Duodenal mucosa (tissue), 2 donors: ENCODE measurements around the gene CPEB3.

Experiments used
- H3K27ac ChIP-seq: one replicate; pipeline ENCODE4 v1.7.0; 2013; ENCODE audit warnings: low read depth, low read length
- H3K27me3 ChIP-seq, 2 donors: one replicate each; pipeline ENCODE4 v1.7.0; 2013; ENCODE audit warnings: low read length in 2 of 2, control low read depth in 1 of 2; ENCODE audit not compliant: insufficient read depth in 2 of 2, control insufficient read depth in 1 of 2
- H3K36me3 ChIP-seq, 2 donors: one replicate each; pipeline ENCODE4 v1.7.0; 2013; ENCODE audit warnings: low read length in 2 of 2, control low read depth in 1 of 2; ENCODE audit not compliant: insufficient read depth in 2 of 2, control insufficient read depth in 1 of 2
- H3K4me1 ChIP-seq, 2 donors: one replicate each; pipeline ENCODE4 v1.7.0; 2013; ENCODE audit warnings: low read length in 2 of 2, control low read depth in 1 of 2; ENCODE audit not compliant: insufficient read depth in 2 of 2, control insufficient read depth in 1 of 2
- H3K4me3 ChIP-seq, 2 donors: one replicate each; pipeline ENCODE4 v1.7.0; 2013; ENCODE audit warnings: low read length in 2 of 2, low read depth in 1 of 2
- H3K9ac ChIP-seq, 2 donors: one replicate each; pipeline ENCODE4 v1.7.0; 2013; ENCODE audit warnings: low read length in 2 of 2, low read depth in 1 of 2
- H3K9me3 ChIP-seq, 2 donors: one replicate each; pipeline ENCODE4 v1.7.0; 2013; ENCODE audit warnings: low read length in 2 of 2, control low read depth in 1 of 2; ENCODE audit not compliant: control insufficient read depth in 1 of 2

CPEB3 gene

GRCh38 chr10:92113911-92114600, 176.8 kb downstream of the CPEB3 start:
- no peaks in the 10 kb centered on the region for H3K27me3 ChIP-seq
- no peak overlapping the region for H3K9ac ChIP-seq
- H3K9me3 ChIP-seq: no peaks in the 10 kb centered on the region
- peaks cover 3 to 5% of the 10 kb centered on the region in 2 donors for H3K4me1 ChIP-seq
- H3K4me3 ChIP-seq: no peak overlapping the region
- peaks cover 0 to 4% of the 10 kb centered on the region in 2 donors for H3K36me3 ChIP-seq
- no peak overlapping the region for H3K27ac ChIP-seq

DNA sequence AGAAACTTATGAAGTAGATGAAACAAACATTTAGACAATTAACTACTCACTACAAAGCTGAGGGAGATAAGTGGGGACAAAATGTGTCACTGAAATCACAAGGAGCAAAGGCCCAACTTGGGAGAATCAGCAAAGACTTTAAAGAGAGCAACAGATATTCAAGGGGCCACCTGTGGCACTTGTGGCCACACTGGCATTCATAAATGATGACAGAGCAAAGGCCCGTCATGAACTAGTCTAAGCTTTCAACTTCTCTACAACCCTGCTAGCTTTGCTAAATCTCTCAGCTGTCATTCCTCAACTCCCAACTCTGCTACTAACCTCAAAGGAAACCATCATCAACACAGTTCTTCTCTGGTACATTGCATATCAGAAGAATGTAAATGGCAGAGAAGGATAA, 178.4 kb downstream of the CPEB3 start:
- Histone ChIP-seq H3K36me3 (peaks cover 0 to 6% of the 10 kb centered on the region in 2 donors), H3K4me1 (peaks cover 3 to 5% of the 10 kb centered on the region in 2 donors), H3K4me3 (no peak overlapping the region), H3K27ac (no peak overlapping the region), H3K9me3 (no peaks in the 10 kb centered on the region), H3K9ac (no peak overlapping the region), H3K27me3 (no peaks in the 10 kb centered on the region)

- Histone ChIP-seq H3K4me1 (peaks cover 3 to 5% of the 10 kb centered on the region in 2 donors), H3K27ac (no peak overlapping the region), H3K9ac (no peak overlapping the region)
Observed at GRCh38 chr10:92111336-92111939, 179.4 kb downstream of the CPEB3 start.

DNA sequence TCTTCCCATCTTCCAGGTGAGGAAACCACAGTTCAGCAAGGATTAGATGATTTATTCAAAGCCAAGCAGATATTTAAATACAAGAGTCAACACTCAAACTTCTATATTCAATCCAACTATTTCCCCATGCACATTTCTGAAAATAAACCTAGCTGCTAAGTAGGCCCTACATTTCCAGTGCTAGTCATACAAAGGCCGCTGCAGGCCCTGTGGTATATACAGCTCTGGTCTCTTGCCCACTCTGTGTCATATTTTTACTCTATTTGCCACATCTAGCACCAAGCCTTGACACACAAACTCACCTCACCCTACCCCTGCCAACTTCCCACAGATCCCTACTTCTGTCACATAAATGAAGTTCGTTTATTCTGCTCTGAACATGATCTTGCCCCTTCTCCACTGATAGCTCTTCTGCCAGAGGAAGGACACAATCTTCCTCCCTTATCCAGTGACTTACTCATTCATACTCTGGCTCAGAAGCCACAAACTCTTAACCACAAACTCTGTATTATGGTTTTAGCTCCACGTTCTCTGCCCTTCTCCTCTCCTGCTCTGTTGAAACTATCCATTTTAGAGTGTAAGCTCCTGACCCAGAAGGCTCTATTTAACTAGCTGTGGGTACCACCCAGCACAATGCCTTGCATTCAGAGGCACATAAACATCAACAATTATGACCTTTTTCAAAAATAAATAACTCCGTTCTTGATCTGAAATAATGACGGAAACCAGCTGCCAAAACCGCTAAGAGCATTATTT, 180.7 kb downstream of the CPEB3 start:
- Histone ChIP-seq H3K9me3 (no peaks in the 10 kb centered on the region), H3K27ac (no peak overlapping the region), H3K9ac (no peak overlapping the region), H3K4me3 (no peak overlapping the region), H3K4me1 (peaks cover 3 to 5% of the 10 kb centered on the region in 2 donors), H3K36me3 (peaks cover 0 to 6% of the 10 kb centered on the region in 2 donors), H3K27me3 (no peaks in the 10 kb centered on the region)

More at GRCh38 chr10:92111336-92111939, 179.4 kb downstream of the CPEB3 start:
- Histone ChIP-seq H3K9me3 (no peaks in the 10 kb centered on the region), H3K4me3 (no peak overlapping the region), H3K36me3 (peaks cover 0 to 6% of the 10 kb centered on the region in 2 donors), H3K27me3 (no peaks in the 10 kb centered on the region)

DNA sequence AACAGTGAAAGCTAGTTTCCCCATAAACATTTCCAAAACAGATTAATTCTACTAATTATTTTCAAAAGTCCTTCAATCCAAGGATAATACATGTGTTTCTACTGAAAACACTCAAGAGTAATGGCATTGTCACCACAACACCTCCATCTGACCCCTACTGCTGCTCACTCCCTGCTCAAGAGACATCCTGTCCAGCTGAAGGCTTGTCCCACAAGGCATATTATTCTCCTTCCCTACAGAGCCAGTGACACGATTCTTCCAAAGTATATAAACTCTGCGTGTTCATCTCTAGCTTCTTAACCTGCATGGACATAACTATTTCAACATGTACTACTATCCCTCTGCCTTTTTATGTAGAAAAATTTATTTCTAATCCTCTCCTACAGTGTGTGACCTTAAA, 182.1 kb downstream of the CPEB3 start:
- Histone ChIP-seq H3K27me3 (no peaks in the 10 kb centered on the region), H3K4me3 (no peak overlapping the region), H3K9me3 (no peaks in the 10 kb centered on the region), H3K9ac (no peak overlapping the region), H3K4me1 (no peaks in the 10 kb centered on the region), H3K36me3 (peaks cover 0 to 2% of the 10 kb centered on the region in 2 donors), H3K27ac (no peak overlapping the region)

DNA sequence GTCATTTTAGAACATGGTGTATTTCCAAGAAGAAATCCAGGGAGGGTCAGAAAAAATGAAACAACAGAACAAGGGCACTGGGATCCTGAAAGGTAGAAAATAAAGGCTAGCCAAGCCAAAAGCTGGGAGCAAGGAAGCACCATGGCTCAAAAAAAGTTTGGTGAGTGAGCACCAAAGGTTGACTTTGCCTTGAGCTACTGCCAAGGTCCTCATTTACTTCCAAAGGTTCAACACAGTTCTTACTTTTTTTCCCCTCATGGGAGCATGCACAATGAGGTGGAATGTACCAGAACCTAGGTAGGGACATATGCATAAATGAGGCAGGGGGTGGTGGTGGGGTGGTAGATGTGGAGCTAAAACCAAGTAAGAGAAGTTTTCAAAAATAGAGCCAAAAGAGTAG, 182.8 kb downstream of the CPEB3 start:
- H3K4me3 ChIP-seq: no peak overlapping the region

GRCh38 chr10:92103376-92104090, 187.3 kb downstream of the CPEB3 start:
- Histone ChIP-seq H3K27ac (no peak overlapping the region), H3K4me1 (peaks cover 0 to 3% of the 10 kb centered on the region in 2 donors), H3K27me3 (no peaks in the 10 kb centered on the region), H3K36me3 (peaks cover 0 to 2% of the 10 kb centered on the region in 2 donors), H3K9me3 (no peaks in the 10 kb centered on the region), H3K9ac (no peak overlapping the region), H3K4me3 (no peak overlapping the region)

More for the DNA sequence above, 182.8 kb downstream of the CPEB3 start:
- no peaks in the 10 kb centered on the region for H3K4me1 ChIP-seq
- no peak overlapping the region for H3K9ac ChIP-seq
- H3K9me3 ChIP-seq: no peaks in the 10 kb centered on the region
- no peak overlapping the region for H3K27ac ChIP-seq
- peaks cover 0 to 2% of the 10 kb centered on the region in 2 donors for H3K36me3 ChIP-seq
- no peaks in the 10 kb centered on the region for H3K27me3 ChIP-seq

- H3K27ac ChIP-seq: no peak overlapping the region
- H3K4me3 ChIP-seq: no peak overlapping the region
- no peaks in the 10 kb centered on the region for H3K27me3 ChIP-seq
- H3K4me1 ChIP-seq: peaks cover 0 to 3% of the 10 kb centered on the region in 2 donors
- H3K9ac ChIP-seq: no peak overlapping the region
- H3K36me3 ChIP-seq: peaks cover 0 to under 1% of the 10 kb centered on the region in 2 donors
- H3K9me3 ChIP-seq: no peaks in the 10 kb centered on the region
Observed at GRCh38 chr10:92102601-92103213, 188.2 kb downstream of the CPEB3 start.

DNA sequence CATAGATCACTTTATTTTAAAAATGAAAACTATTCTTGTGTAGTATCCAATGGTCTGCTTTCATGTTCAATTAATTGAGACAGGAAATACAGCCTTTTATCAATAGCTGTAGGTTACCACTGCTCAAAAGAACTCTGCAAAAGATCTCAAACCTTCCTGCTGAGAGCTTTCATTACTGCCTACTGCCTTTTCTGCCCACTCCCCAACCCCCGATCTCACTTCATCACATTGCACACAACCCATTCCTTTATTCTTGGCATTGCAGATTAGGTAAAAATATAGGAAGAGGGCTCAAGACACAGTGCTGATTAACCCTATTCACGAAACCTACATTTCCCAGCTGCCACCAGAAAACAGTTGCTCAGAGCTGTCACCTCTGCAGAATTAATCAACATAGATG, 195.9 kb downstream of the CPEB3 start:
- H3K36me3 ChIP-seq: no peaks in the 10 kb centered on the region
- no peak overlapping the region for H3K4me3 ChIP-seq
- no peak overlapping the region for H3K27ac ChIP-seq
- H3K27me3 ChIP-seq: no peaks in the 10 kb centered on the region
- H3K9ac ChIP-seq: no peak overlapping the region
- H3K9me3 ChIP-seq: no peaks in the 10 kb centered on the region
- H3K4me1 ChIP-seq: no peaks in the 10 kb centered on the region
